AG04450 (cell line): ENCODE data around the gene MELK. TPM values are rescaled to one million over a fixed set of nuclear protein-coding genes. Genes with fewer than 3 reads are reported as not detected.

Experiments used
- CTCF ChIA-PET: fragments of 300-600, 350-600 bp; formaldehyde crosslinking; extraction: SDS; loops from one replicate; lab custom pipeline; 2022; ENCODE audit warnings: antibody characterized with exemption, inconsistent platforms; lab: Charles Lee
- POLR2A ChIA-PET: fragments of 350-600 bp; formaldehyde crosslinking; extraction: SDS; loops from one replicate; lab custom pipeline; 2021; ENCODE audit warnings: antibody characterized with exemption, inconsistent platforms; lab: Yijun Ruan, JAX
- DNase-seq: peaks from one replicate; pipeline ENCODE4 v3.0.0-alpha.2; 2011; ENCODE audit warnings: low read depth, low spot score
- H3K27ac ChIP-seq: one replicate; pipeline ENCODE4 v1.5.1; 2012; ENCODE audit warnings: low read depth, low read length, control low read depth
- H3K27me3 ChIP-seq: one replicate; pipeline ENCODE4 v1.6.0; 2012; ENCODE audit warnings: low read length; ENCODE audit not compliant: control insufficient read depth, insufficient read depth
- H3K4me3 ChIP-seq: 2 replicates; pipeline ENCODE4 v1.5.1; 2011; ENCODE audit warnings: mild to moderate bottlenecking, low read depth, low read length, control low read depth
- H3K9me3 ChIP-seq: 2 replicates; pipeline ENCODE4 v1.5.1; 2012; ENCODE audit warnings: low read length; ENCODE audit not compliant: control insufficient read depth, insufficient read depth
- CTCF ChIP-seq: IDR thresholded peaks from 2 replicates; pipeline ENCODE4 v1.5.1; 2011; ENCODE audit warnings: low read depth, low read length, control low read depth, inconsistent platforms
- polyA plus RNA-seq: library from polyadenylated mRNA; depleted of rRNA; stranded (reverse); fragments of >200 nt; gene quantifications from 2 replicates; pipeline ENCODE4 v1.2.3, GENCODE V29; 2011

Gene MELK
- polyA plus RNA-seq, 1 experiment, result 19.2 TPM

- no peak for TF ChIP-seq CTCF
- H3K27ac ChIP-seq, result no peak overlapping the region
- POLR2A ChIA-PET, result interaction anchor here (0.6 kb wide), 1 partner anchor 19 kb away, joined by 3 read pairs; no protein-coding TSS in a partner anchor
These were observed 30.3 kb downstream of the MELK start for GRCh38 chr9:36603006-36603405.

GRCh38 chr9:36609306-36609705 lies 36.6 kb downstream of the MELK start:
- CTCF ChIA-PET, result interaction anchor here (1.2 to 2.3 kb wide), 2 partner anchors 11 to 23 kb away, joined by 4 to 11 read pairs; no protein-coding TSS in a partner anchor
- TF ChIP-seq CTCF, result no peak
- no peak for DNase-seq
- H3K27me3 ChIP-seq, result no peaks in the 10 kb centered on the region
- no peak overlapping the region for H3K4me3 ChIP-seq
- POLR2A ChIA-PET, result no interaction called here
- H3K27ac ChIP-seq, result no peak overlapping the region
- H3K9me3 ChIP-seq, result no peaks in the 10 kb centered on the region

More at GRCh38 chr9:36603006-36603405, 30.3 kb downstream of the MELK start:
- Histone ChIP-seq H3K4me3 (no peak overlapping the region), H3K27me3 (no peaks in the 10 kb centered on the region), H3K9me3 (no peaks in the 10 kb centered on the region)
- CTCF ChIA-PET, result no interaction called here
- DNase-seq, result no peak

GRCh38 chr9:36622121-36622520 lies 49.4 kb downstream of the MELK start:
- no peak for DNase-seq
- H3K9me3 ChIP-seq, result no peaks in the 10 kb centered on the region
- H3K4me3 ChIP-seq, result no peak overlapping the region
- H3K27ac ChIP-seq, result no peak overlapping the region
- H3K27me3 ChIP-seq, result no peaks in the 10 kb centered on the region
- TF ChIP-seq CTCF, result no peak
- POLR2A ChIA-PET, result no interaction called here
- CTCF ChIA-PET, result interaction anchor here (1.5 kb wide), 1 partner anchor 11 kb away, joined by 7 read pairs; no protein-coding TSS in a partner anchor

GRCh38 chr9:36623280-36623679 lies 50.6 kb downstream of the MELK start:
- no peak overlapping the region for H3K4me3 ChIP-seq
- H3K27me3 ChIP-seq, result no peaks in the 10 kb centered on the region
- CTCF ChIA-PET, result interaction anchor here (1.2 to 2.2 kb wide), 2 partner anchors 10 to 216 kb away, joined by 4 to 15 read pairs; no protein-coding TSS in a partner anchor
- H3K9me3 ChIP-seq, result no peaks in the 10 kb centered on the region
- DNase-seq, result no peak
- POLR2A ChIA-PET, result no interaction called here
- no peak overlapping the region for H3K27ac ChIP-seq
- no peak for TF ChIP-seq CTCF

DNA sequence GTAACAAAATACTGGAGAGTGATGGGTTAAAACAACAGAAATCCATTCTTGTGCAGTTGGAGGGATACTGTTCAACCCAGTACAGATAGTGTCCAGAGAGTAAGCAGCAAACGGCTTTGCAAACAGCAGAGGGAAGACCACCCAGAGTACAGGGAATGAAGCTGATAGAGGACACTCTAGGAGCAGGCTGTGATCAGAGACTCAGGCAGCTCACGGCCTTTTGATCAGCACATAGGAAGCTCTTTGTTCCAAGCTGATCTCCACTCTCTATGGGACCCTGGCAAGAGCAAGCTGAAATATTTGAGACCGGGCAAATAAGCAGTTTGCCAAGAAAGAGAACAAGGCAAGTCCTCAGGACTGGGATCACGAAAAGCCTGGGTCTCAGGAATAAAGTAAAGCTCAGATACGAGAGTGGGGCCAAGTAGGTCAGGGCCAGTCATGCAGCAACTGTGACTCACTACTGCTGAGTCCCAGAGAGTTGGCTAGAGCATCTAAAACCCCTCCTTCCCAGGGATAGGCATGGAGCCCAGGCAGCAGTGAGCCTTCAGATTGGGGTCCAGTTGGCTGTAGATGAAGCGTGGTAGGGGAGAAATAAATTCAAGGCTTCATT lies 52.4 kb downstream of the MELK start:
- Histone ChIP-seq H3K4me3 (no peak overlapping the region; the same call in 1 of the 2 replicates), H3K27ac (peak overlapping the region; percentile 90), H3K27me3 (no peaks in the 10 kb centered on the region), H3K9me3 (no peaks in the 10 kb centered on the region)
- TF ChIP-seq CTCF, result no peak
- ChIA-PET CTCF (interaction anchor here (0.5 to 2.2 kb wide), 4 partner anchors 8 to 104 kb away, joined by 3 to 15 read pairs (median 4); no protein-coding TSS in a partner anchor), POLR2A (interaction anchor here (1.4 kb wide), 1 partner anchor 27 kb away, joined by 6 read pairs; no protein-coding TSS in a partner anchor)
- peak; percentile 47 for DNase-seq
